Stomach smooth muscle (tissue), 2 donors: Measurements from ENCODE around the gene NACC1.

Experiments
- H3K27ac ChIP-seq: one replicate; pipeline ENCODE4 v1.7.0; 2013; ENCODE audit warnings: mild to moderate bottlenecking, low read length, inconsistent platforms
- H3K27me3 ChIP-seq, 2 donors: one replicate each; pipeline ENCODE4 v1.7.0; 2013; ENCODE audit warnings: low read length in 2 of 2; ENCODE audit not compliant: insufficient read depth in 2 of 2, control insufficient read depth in 1 of 2
- H3K36me3 ChIP-seq, 2 donors: one replicate each; pipeline ENCODE4 v1.7.0; 2013; ENCODE audit warnings: low read length in 2 of 2; ENCODE audit not compliant: control insufficient read depth in 2 of 2, insufficient read depth in 2 of 2
- H3K4me1 ChIP-seq: one replicate; pipeline ENCODE4 v1.7.0; 2013; ENCODE audit warnings: low read length; ENCODE audit not compliant: control insufficient read depth, insufficient read depth
- H3K4me3 ChIP-seq, 2 donors: one replicate each; pipeline ENCODE4 v1.7.0; 2013; ENCODE audit warnings: low read length in 2 of 2
- H3K9ac ChIP-seq, 2 donors: one replicate each; pipeline ENCODE4 v1.7.0; 2013; ENCODE audit warnings: low read length in 2 of 2, mild to moderate bottlenecking in 1 of 2
- H3K9me3 ChIP-seq, 2 donors: one replicate each; pipeline ENCODE4 v1.7.0; 2013; ENCODE audit warnings: low read length in 2 of 2; ENCODE audit not compliant: control insufficient read depth in 2 of 2
- donor health status: healthy.
- donor health status: Pancreatic carcinoma.

NACC1 gene

GRCh38 chr19:13087795-13088537 lies 30.1 kb upstream of the NACC1 start:
- peaks cover 10 to 33% of the 10 kb centered on the region in 2 donors for H3K36me3 ChIP-seq

GRCh38 chr19:13089139-13089856 lies 28.8 kb upstream of the NACC1 start:
- peaks cover 10 to 26% of the 10 kb centered on the region in 2 donors for H3K36me3 ChIP-seq
- H3K4me1 ChIP-seq = peaks cover 62% of the 10 kb centered on the region
- H3K9me3 ChIP-seq = no peaks in the 10 kb centered on the region
- H3K9ac ChIP-seq = peak overlapping the region; percentile 12 to 36
- H3K27ac ChIP-seq = peak overlapping the region; percentile 46
- H3K4me3 ChIP-seq = no peak overlapping the region
- no peaks in the 10 kb centered on the region for H3K27me3 ChIP-seq

More at GRCh38 chr19:13087795-13088537, 30.1 kb upstream of the NACC1 start:
- Histone ChIP-seq H3K9ac (no peak overlapping the region), H3K27me3 (no peaks in the 10 kb centered on the region), H3K9me3 (no peaks in the 10 kb centered on the region), H3K27ac (no peak overlapping the region), H3K4me3 (no peak overlapping the region), H3K4me1 (peaks cover 52% of the 10 kb centered on the region)

- peaks cover 64% of the 10 kb centered on the region for H3K4me1 ChIP-seq
- no peak overlapping the region for H3K4me3 ChIP-seq
- H3K27ac ChIP-seq = peak overlapping the region; percentile 46
- H3K9ac ChIP-seq = peak overlapping the region in 1 of 2 donors; percentile 12
- no peaks in the 10 kb centered on the region for H3K27me3 ChIP-seq
- peaks cover 10 to 28% of the 10 kb centered on the region in 2 donors for H3K36me3 ChIP-seq
- no peaks in the 10 kb centered on the region for H3K9me3 ChIP-seq
These were observed 28.1 kb upstream of the NACC1 start for GRCh38 chr19:13089857-13090507.

GRCh38 chr19:13090511-13091231 lies 27.4 kb upstream of the NACC1 start:
- peaks cover 57% of the 10 kb centered on the region for H3K4me1 ChIP-seq
- H3K27me3 ChIP-seq = no peaks in the 10 kb centered on the region
- H3K27ac ChIP-seq = peak overlapping the region; percentile 77
- no peaks in the 10 kb centered on the region for H3K9me3 ChIP-seq
- H3K4me3 ChIP-seq = no peak overlapping the region
- peaks cover 6 to 25% of the 10 kb centered on the region in 2 donors for H3K36me3 ChIP-seq
- peak overlapping the region; percentile 13 to 36 for H3K9ac ChIP-seq

GRCh38 chr19:13091400-13092157 lies 26.5 kb upstream of the NACC1 start:
- H3K27me3 ChIP-seq = no peaks in the 10 kb centered on the region
- peaks cover 49% of the 10 kb centered on the region for H3K4me1 ChIP-seq
- H3K9ac ChIP-seq = peak overlapping the region in 1 of 2 donors; percentile 51
- peak overlapping the region in 1 of 2 donors; percentile 44 for H3K4me3 ChIP-seq
- no peaks in the 10 kb centered on the region for H3K9me3 ChIP-seq
- H3K27ac ChIP-seq = peak overlapping the region; percentile 77
- H3K36me3 ChIP-seq = peaks cover 6 to 22% of the 10 kb centered on the region in 2 donors

- Histone ChIP-seq H3K27me3 (no peaks in the 10 kb centered on the region), H3K9ac (peak overlapping the region; percentile 28 to 42), H3K27ac (peak overlapping the region; percentile 77), H3K9me3 (no peaks in the 10 kb centered on the region), H3K4me3 (no peak overlapping the region), H3K36me3 (peaks cover 3 to 16% of the 10 kb centered on the region in 2 donors), H3K4me1 (peaks cover 49% of the 10 kb centered on the region)
These were observed 25.9 kb upstream of the NACC1 start for GRCh38 chr19:13092158-13092543.

- H3K9ac ChIP-seq = peak overlapping the region in 1 of 2 donors; percentile 28
- H3K27ac ChIP-seq = peak overlapping the region; percentile 77
- peaks cover 0 to 13% of the 10 kb centered on the region in 2 donors for H3K36me3 ChIP-seq
- H3K4me3 ChIP-seq = no peak overlapping the region
- H3K4me1 ChIP-seq = peaks cover 51% of the 10 kb centered on the region
- no peaks in the 10 kb centered on the region for H3K9me3 ChIP-seq
- no peaks in the 10 kb centered on the region for H3K27me3 ChIP-seq
These were observed 25.3 kb upstream of the NACC1 start for GRCh38 chr19:13092606-13093235.

- Histone ChIP-seq H3K36me3 (peaks cover 0 to 13% of the 10 kb centered on the region in 2 donors), H3K27me3 (no peaks in the 10 kb centered on the region), H3K9ac (peak overlapping the region in 1 of 2 donors; percentile 3), H3K4me1 (peaks cover 52% of the 10 kb centered on the region), H3K4me3 (no peak overlapping the region), H3K27ac (no peak overlapping the region), H3K9me3 (no peaks in the 10 kb centered on the region)
These were observed 24.5 kb upstream of the NACC1 start for GRCh38 chr19:13093407-13094105.

- H3K9ac ChIP-seq = no peak overlapping the region
- peaks cover 57% of the 10 kb centered on the region for H3K4me1 ChIP-seq
- no peaks in the 10 kb centered on the region for H3K9me3 ChIP-seq
- H3K27ac ChIP-seq = no peak overlapping the region
- H3K36me3 ChIP-seq = peaks cover 0 to 13% of the 10 kb centered on the region in 2 donors
- peaks cover 0 to 5% of the 10 kb centered on the region in 2 donors for H3K27me3 ChIP-seq
- H3K4me3 ChIP-seq = no peak overlapping the region
These were observed 24.0 kb upstream of the NACC1 start for GRCh38 chr19:13094106-13094504.
